Psoas muscle (tissue), 8 donors: ENCODE measurements around the gene IQGAP2. TPM values are rescaled to one million over a fixed set of nuclear protein-coding genes. Genes with fewer than 3 reads are reported as not detected.

Experiments
- ATAC-seq, 4 donors: fragments of 200-7000 bp; cut with Tn5 transposase; one replicate each; pipeline ENCODE4 v1.9.1; 2020; ENCODE audit warnings: moderate library complexity in 3 of 4, mild to moderate bottlenecking in 2 of 4
- DNase-seq, 2 donors: peaks; one replicate each; pipeline ENCODE4 v3.0.0-alpha.2; 2020
- H3K27ac ChIP-seq: fragments of 200-600 bp; one replicate; pipeline ENCODE4 v1.8.0; 2022
- H3K27me3 ChIP-seq, 3 donors: fragments of 200-600 bp in 1 of 3; one replicate each; pipeline versions ENCODE4 v1.6.1 to v1.8.0; 2013 to 2022; ENCODE audit warnings: low read length in 2 of 3, mild to moderate bottlenecking in 2 of 3, moderate library complexity in 1 of 3; ENCODE audit not compliant: insufficient read depth in 3 of 3
- H3K36me3 ChIP-seq, 2 donors: fragments of 200-600 bp in 1 of 2; one replicate each; pipeline versions ENCODE4 v1.6.1 to v1.8.0; 2013 to 2022; ENCODE audit warnings: low read depth in 1 of 2, mild to moderate bottlenecking in 1 of 2, moderate library complexity in 1 of 2; ENCODE audit not compliant: insufficient read depth in 1 of 2
- H3K4me1 ChIP-seq: fragments of 200-600 bp; one replicate; pipeline ENCODE4 v1.8.0; 2022
- H3K4me3 ChIP-seq: fragments of 200-600 bp; one replicate; pipeline ENCODE4 v1.8.0; 2022; ENCODE audit warnings: mild to moderate bottlenecking
- H3K9me3 ChIP-seq: fragments of 200-600 bp; one replicate; pipeline ENCODE4 v1.8.0; 2022
- CTCF ChIP-seq: fragments of 200-600 bp; IDR thresholded peaks from one replicate; pipeline ENCODE4 v1.8.0; 2022; ENCODE audit warnings: antibody characterized with exemption
- WGBS, 3 donors: extraction: QIAGEN DNeasy Blood & Tissue Kit; methylation state at CpG; one replicate each; pipeline versions ENCODE4 v1.1.6 to v1.1.7; 2013; 5-methylcytosine and 5-hydroxymethylcytosine counted together
- intact Hi-C, 2 donors: fragments of 100-400 bp; cut with DNase I; formaldehyde crosslinking; loops; one replicate each; pipeline versions ENCODE4 v1.11.0 to v1.14.2; 2022
- polyA plus RNA-seq, 3 donors: library from polyadenylated mRNA; stranded (reverse); fragments of 200-250 nt; gene quantifications; one replicate each; pipeline ENCODE4 v1.2.3, GENCODE V29; 2013
- total RNA-seq, 4 donors: library from RNA; stranded (reverse); fragmentation: NEBNext Ultra II Directional in 2 of 4; extraction: Animal tissue kit (Norgen Biotek cat#: 25700) in 2 of 4; gene quantifications; one replicate each; pipeline versions ENCODE4 v1.2.1 to v1.2.4, GENCODE V29; 2021 to 2023
- donor health status: healthy with polysubstance abuse.
- donor health status: DM: no; HTN: no; CAD: no; lungs with moderate emphysema.
- donor health status: Bipolar disorder and iron deficiency.
- donor health status: healthy.
- donor health status: DM: yes; HTN: yes; CAD: no.
- donor health status: DM: no; HTN: no; CAD: no.
- donor health status: DM: no; HTN: no; CAD: no.
- donor health status: DM: yes; HTN: yes; CAD: no.

Gene IQGAP2
- total and polyA plus RNA-seq, 7 donors, result 0.52 to 4.3 (median 1.4) TPM

- DNase-seq (no peak), ATAC-seq (no peak)
- 44 to 49% (median 46%) methylated on average over 3 of the region's 3 CpGs for WGBS, 3 donors
- TF ChIP-seq CTCF, result no peak
- intact Hi-C loops, result no loop called here
- no peaks in the 10 kb centered on the region for H3K36me3 ChIP-seq
- H3K27me3 ChIP-seq, result no peaks in the 10 kb centered on the region
- no peaks in the 10 kb centered on the region for H3K4me1 ChIP-seq
- H3K27ac ChIP-seq, result no peak overlapping the region
- H3K4me3 ChIP-seq, result no peak overlapping the region
- H3K9me3 ChIP-seq, result no peaks in the 10 kb centered on the region
Measured at GRCh38 chr5:76754668-76755078, 351.6 kb downstream of the IQGAP2 start.

GRCh38 chr5:76755779-76756637 is 352.9 kb downstream of the IQGAP2 start:
- Histone ChIP-seq H3K9me3 (no peaks in the 10 kb centered on the region), H3K27ac (no peak overlapping the region), H3K27me3 (peaks cover 0 to 2% (median 0%) of the 10 kb centered on the region in 3 donors), H3K36me3 (no peaks in the 10 kb centered on the region), H3K4me3 (no peak overlapping the region), H3K4me1 (no peaks in the 10 kb centered on the region)
- ATAC-seq, result no peak
- WGBS, 3 donors, result 77 to 82% (median 81%) methylated on average over 11 of the region's 11 CpGs
- intact Hi-C loops, result no loop called here
- no peak for TF ChIP-seq CTCF
- no peak for DNase-seq

- Histone ChIP-seq H3K9me3 (no peaks in the 10 kb centered on the region), H3K27ac (no peak overlapping the region), H3K4me3 (no peak overlapping the region), H3K36me3 (no peaks in the 10 kb centered on the region), H3K4me1 (no peaks in the 10 kb centered on the region), H3K27me3 (peaks cover 0 to 2% (median 0%) of the 10 kb centered on the region in 3 donors)
- intact Hi-C loops, result no loop called here
- DNase-seq (no peak), ATAC-seq (no peak)
- 95 to 97% (median 95%) methylated on average over 4 of the region's 4 CpGs for WGBS, 3 donors
- no peak for TF ChIP-seq CTCF
Measured at GRCh38 chr5:76757049-76757448, 354.0 kb downstream of the IQGAP2 start.

Other genes with a start within 250 kb of the IQGAP2 start
- not detected for gene F2RL2, start 220.1 kb downstream of the IQGAP2 start, total RNA-seq
- not detected for gene F2RL2, start 220.1 kb downstream of the IQGAP2 start, polyA plus RNA-seq